PC-3 (cell line): Measurements from ENCODE around the gene KRTAP10-11.

Source experiments
- EZH2 ChIP-seq: fragments of 300-600 bp; sonication (generic); IDR thresholded peaks from one replicate; pipeline ENCODE4 v1.6.1; 2017; ENCODE audit warnings: antibody characterized with exemption, mild to moderate bottlenecking, low read length; ENCODE audit not compliant: unreplicated experiment
- EZH2phosphoT487 ChIP-seq: fragments of 300-600 bp; sonication (generic); IDR thresholded peaks from 2 replicates; pipeline ENCODE4 v1.6.1; 2018; ENCODE audit warnings: mild to moderate bottlenecking, antibody characterized with exemption, low read length, borderline replicate concordance
- TF ChIP-seq, protein P1 (sequence below): fragments of 300-600 bp; sonication (generic); conservative IDR thresholded peaks from 2 replicates; pipeline ENCODE4 v1.5.1; 2017; ENCODE audit warnings: antibody characterized with exemption, low read depth, mild to moderate bottlenecking, low read length

DNA sequence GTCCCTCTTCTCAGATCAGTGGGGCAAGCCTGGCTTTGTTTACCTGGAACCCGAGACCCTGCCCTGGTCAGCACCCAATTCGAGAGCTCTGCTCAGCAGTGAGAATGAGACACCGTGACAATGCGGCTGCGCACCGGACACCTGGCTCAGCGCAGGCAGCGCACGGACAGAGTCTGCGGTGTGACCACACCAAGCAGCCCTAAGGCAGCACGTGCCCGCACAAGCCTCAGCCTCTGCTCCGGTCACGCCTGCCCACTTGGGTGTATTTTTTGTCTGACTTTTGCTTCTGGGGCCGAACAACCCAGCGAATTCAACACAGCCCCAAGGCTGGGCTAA, 29.7 kb upstream of the KRTAP10-11 start:
- TF ChIP-seq, protein P1, sequence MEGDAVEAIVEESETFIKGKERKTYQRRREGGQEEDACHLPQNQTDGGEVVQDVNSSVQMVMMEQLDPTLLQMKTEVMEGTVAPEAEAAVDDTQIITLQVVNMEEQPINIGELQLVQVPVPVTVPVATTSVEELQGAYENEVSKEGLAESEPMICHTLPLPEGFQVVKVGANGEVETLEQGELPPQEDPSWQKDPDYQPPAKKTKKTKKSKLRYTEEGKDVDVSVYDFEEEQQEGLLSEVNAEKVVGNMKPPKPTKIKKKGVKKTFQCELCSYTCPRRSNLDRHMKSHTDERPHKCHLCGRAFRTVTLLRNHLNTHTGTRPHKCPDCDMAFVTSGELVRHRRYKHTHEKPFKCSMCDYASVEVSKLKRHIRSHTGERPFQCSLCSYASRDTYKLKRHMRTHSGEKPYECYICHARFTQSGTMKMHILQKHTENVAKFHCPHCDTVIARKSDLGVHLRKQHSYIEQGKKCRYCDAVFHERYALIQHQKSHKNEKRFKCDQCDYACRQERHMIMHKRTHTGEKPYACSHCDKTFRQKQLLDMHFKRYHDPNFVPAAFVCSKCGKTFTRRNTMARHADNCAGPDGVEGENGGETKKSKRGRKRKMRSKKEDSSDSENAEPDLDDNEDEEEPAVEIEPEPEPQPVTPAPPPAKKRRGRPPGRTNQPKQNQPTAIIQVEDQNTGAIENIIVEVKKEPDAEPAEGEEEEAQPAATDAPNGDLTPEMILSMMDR, result no peak
- TF ChIP-seq EZH2phosphoT487 (no peak), EZH2 (no peak)
